Measurements from ENCODE around the gene GTF2I.
"Not testable (repeated sequence)": the region's sequence is repeated elsewhere in the genome, so short reads cannot be mapped to it uniquely, and the experiment has no call there.

GTF2I gene

GRCh38 chr7:74783595-74783994, 126.1 kb downstream of the GTF2I start:
- DNase-seq = not testable (repeated sequence)

GRCh38 chr7:74788369-74789150, 131.0 kb downstream of the GTF2I start:
- DNase-seq = not testable (repeated sequence)

GRCh38 chr7:74789200-74789736, 131.8 kb downstream of the GTF2I start:
- not testable (repeated sequence) for DNase-seq

GRCh38 chr7:74797848-74798622, 140.5 kb downstream of the GTF2I start:
- DNase-seq = not testable (repeated sequence)

- not testable (repeated sequence) for DNase-seq
Observed at GRCh38 chr7:74798644-74799043, 141.1 kb downstream of the GTF2I start.

Measured in 8988T (cell line).